GM21423 (cell line): Measurements from ENCODE around the gene OR11H1.
"Not testable (repeated sequence)": the region's sequence is repeated elsewhere in the genome, so short reads cannot be mapped to it uniquely, and the experiment has no call there.

Source experiments
- ATAC-seq: cut with Tn5 transposase; IDR thresholded peaks from one replicate; pipeline ENCODE4 v1.9.1; 2021; ENCODE audit warnings: mild to moderate bottlenecking, moderate library complexity; ENCODE audit not compliant: unreplicated experiment

Gene OR11H1

GRCh38 chr22:15527892-15528291 lies at the start of gene OR11H1:
TSS of gene OR11H1 (plus strand) at chr22:15528192. CDS start at chr22:15528192, 0 bp downstream.
- ATAC-seq, result not testable (repeated sequence)

- ATAC-seq, result not testable (repeated sequence)
Measured at GRCh38 chr22:15509967-15510366, 18.0 kb upstream of the OR11H1 start.

- not testable (repeated sequence) for ATAC-seq
Measured at GRCh38 chr22:15515896-15516295, 12.1 kb upstream of the OR11H1 start.

GRCh38 chr22:15553767-15554166 lies 25.8 kb downstream of the OR11H1 start:
- not testable (repeated sequence) for ATAC-seq

- not testable (repeated sequence) for ATAC-seq
Measured at GRCh38 chr22:15563461-15563860, 35.5 kb downstream of the OR11H1 start.

- not testable (repeated sequence) for ATAC-seq
Measured at GRCh38 chr22:15565063-15565462, 37.1 kb downstream of the OR11H1 start.
